NCI-H1694 treated with DMSO at 0.1 percent for 48 hours (cell line): ENCODE measurements around the gene MACROH2A1.

Experiments
- DNase-seq: peaks from one replicate; lab custom pipeline; 2025; lab: John Stamatoyannopoulos, UW

MACROH2A1 gene

DNA sequence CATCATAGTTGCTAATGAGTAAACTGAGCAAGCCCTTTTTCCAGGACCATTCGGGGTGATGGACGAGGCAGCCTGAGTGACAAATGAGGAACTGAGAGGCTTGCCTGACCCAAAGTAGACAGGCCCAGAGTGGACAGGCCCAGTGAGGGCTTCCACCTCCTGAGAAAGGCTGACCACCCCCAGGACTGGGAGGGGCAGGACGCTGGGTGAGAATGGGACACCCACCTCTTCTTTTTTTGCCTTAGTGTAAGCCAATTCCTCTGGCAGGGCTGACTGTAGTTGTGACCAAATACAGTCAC is 68.3 kb downstream of the MACROH2A1 start:
- DNase-seq: no peak

DNA sequence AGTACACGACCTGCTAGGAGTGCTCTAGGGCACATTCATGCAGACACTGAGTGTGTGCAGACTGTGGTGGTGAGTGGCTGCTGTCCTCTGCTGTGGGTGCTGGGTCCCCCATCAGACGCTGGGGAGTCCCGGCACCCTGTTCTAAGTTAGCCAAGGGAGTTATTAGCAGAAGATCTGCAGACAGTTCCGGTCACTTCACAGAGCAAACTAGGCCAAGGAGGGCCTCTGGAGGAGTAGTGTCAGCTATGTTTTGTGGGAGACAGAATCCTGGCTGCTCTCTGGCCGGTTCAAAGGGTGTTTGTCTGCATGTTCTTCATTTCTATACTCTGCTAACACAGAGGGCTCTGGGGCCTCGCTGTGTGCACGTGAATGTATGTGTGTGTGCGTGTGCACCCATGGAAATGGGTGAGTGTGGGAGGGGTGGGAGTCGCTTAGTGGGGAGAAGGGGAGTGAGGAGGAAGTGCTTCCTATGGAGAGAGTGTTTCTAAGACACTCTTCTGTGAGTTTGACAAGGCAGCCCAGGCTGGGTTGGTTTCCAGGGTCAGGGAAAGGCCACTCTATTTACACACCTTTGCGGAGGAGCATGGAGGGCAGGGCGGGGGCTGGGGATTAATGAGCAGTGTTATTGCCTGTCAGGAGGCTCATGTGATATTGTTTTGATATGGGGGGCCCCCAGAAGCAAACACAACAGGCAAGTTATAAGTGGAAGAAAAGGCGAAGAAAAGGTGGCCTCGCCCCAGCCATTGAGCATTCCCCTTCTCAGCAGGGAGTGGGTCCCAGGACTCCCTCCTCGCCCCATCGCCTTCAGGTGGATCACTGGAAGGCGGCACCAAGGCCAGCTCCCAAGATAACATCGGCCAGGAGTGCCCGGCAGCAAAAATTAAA is 68.9 kb downstream of the MACROH2A1 start:
- no peak for DNase-seq

DNA sequence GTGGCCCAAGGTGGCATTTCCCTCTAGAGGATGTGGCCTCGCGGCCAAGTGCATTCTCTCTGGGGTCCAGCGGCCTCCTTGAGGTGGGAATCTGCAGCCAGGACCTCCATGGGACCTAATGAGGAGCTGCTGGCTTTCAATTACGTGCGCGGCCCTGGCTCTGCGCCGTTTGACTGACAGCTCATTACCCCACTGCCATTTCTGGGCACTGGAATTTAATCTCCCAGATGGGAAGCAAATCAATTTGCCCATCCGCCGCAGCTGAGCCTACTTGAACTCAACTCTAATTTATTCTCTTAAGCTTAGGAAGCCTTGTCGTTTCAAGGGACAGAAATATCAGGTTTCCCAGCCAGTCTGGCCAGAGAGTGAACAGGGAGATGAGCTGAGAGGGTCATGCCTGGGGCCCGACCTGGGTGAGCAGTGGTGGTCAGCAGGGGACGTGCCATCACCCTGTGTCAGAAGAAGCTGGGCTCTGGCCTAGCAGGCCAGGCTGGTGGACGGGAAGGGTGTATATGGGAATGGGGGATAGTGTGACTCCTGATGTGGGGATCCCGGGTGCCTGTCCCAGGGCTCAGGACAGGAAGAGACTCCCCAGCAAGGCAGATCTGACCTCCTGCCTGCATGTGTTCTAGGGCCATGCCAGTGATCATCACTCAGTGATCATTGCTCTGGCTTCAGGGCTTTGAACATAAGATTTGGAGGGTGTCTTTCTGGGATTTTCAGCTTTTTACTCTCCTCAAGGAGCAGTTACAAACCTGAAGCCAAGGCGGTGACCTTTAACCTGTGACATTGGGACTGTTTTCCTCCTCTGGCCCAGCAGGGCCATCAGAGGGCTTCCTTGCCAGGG is 69.7 kb downstream of the MACROH2A1 start:
- no peak for DNase-seq

DNA sequence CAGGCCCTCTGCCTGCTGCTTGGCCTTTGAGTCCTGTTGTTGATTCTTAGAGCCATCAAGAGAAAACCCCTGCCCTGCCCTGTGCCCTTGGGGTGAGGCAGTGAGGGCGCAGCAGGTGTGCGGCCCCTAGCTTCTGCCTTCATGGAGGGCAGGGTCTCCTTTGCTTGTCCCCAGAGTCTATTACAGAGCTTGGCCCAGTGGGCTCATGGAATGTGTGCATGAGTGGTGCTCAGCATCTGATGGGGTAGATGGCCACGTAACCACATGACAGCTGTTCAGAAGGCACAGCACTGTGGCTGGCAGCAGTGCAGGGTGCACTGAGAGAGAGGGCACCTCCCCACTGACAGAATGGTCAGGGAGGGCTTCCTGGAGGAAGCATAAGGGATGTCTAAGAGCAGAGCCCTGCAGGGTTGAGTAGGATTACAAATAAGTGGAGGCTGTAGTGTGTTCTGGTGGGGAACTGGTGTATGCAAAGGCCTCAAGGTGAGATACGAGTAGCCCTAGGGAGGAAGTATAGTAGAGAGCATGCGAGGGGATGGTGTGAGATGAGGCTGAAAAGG is 70.8 kb downstream of the MACROH2A1 start:
- DNase-seq: no peak

DNA sequence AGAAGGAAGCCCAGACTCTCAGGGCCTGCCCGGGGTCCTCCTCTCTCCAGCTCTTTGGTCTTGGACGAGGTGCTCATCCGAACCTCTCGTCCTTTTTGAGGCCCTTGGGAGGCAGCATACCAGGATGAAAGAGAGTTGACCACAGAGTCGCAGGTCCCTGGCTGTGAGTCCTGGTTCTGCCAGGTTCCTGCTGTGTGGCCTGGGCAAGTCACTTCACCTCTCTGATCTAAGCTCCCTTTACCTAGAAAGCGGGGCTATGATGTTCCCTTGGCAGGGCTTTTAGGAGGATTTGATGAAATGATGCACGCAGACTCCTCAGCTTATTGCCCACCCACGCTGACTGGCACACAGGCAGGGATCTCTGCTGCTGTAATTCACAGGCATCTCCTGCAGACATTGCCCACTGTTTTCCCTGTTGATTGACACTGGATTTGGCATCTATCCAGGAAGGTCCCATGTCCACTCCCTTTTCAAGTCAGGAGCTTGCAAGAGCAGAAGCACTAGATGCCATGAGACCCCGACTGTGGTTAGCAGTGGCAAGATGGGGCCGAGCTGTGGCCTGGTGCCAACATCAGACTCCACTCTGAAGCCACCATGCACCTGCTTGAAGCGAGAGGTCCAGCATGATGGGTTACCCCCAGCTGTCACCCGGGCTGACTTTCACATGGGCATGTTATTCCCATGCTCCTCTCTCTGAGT is 71.5 kb downstream of the MACROH2A1 start:
- no peak for DNase-seq

DNA sequence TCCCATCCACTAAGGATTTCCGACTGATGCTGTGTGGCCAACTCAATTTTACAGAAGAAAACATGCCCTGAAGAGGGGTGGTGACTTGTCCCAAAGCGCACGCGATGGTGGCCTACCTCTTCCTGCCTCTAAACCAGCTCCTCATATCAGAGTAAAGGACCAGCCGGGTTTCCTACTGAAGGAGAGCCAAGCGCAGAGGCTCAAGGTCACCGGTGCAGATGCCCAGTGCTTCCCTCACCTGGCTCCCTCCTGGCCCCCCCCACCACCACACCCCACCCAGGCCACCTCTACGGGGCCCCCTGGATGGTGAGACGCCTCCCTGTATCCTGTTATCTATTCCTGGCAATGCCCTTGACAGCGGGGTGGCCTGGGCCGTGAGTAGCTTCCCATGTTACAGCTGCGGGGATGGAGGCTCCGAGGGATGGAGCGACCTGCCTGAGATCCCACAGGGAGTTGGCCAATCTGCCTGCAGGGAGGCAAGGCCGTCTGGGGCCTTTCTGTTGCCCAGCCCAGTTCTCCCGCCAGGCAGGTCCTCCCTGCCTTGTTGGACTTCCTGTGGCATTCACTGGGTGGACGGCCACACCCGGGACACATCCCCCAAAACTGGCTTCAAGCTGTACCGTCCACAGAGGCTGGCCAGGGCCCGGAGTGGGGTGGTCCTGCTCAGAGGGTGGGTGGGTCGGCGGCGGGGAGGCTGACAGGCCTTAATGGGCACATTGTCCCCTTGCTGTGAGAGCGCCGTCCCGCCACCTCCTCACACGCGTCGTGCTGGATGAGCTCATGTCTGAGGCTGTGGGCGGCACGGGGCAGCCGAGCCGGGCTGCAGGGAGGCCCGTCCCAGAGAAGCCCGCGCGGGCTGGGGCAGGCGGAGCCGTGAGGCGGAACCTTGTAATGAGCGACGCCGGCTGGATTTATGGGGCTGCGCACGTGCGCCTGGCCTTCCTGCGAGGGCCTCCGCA is 72.5 kb downstream of the MACROH2A1 start:
- no peak for DNase-seq

DNA sequence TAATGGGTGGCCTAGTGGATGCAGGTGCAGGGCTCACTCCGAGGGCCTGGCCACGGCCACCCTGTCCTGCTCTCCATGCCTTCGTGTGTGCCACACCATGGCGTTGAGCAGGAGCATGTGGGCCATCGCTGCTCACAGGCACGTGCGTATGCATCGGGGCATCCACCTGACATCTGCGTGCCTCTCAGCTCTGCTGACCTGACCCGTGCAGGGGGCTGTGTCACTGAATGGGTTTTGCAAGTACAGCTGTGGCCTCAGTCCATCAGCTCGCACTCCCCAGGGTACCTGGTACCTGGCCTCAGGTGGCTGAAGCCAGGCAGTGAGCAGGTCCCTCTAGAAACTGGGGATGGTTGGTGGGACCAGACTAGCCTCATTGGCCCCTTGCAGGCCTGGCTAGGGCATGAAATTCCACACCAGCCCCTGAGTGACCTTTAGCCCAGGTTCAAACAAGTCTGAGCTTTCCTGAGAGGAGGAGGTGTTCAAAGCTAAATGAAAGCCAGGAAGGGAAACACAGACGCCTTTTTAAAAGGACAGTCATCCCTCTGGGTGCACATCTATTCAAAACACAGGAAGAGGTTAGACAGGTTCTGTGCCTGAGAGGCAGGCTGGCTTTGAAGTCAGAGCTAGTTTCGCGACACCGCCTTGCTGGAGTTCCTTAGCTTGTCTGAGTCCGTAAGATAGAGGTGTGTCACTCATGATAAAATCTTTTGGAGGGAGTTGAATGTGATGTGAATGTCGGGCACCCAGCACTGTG is 74.0 kb downstream of the MACROH2A1 start:
- DNase-seq: no peak

DNA sequence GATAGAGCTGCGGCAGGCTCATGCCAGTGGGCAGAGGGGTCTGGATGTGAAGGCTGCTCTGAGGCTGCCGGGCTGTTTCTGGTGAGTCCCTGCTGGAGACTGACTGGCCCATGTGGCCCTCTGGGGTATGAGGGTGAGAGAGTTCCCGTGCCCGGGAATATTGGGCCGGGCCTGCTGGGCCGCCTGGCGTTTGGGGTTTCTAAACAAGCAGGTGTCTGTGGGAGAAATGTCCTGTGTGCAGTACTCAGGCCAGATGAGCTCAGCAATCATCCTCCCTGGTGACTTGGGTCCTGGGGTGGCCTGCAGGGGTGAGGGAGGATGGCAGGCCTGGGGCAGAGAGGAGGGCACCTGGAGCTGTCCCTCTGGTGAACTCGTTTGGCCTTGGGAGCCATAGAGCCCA is 74.9 kb downstream of the MACROH2A1 start:
- DNase-seq: no peak

DNA sequence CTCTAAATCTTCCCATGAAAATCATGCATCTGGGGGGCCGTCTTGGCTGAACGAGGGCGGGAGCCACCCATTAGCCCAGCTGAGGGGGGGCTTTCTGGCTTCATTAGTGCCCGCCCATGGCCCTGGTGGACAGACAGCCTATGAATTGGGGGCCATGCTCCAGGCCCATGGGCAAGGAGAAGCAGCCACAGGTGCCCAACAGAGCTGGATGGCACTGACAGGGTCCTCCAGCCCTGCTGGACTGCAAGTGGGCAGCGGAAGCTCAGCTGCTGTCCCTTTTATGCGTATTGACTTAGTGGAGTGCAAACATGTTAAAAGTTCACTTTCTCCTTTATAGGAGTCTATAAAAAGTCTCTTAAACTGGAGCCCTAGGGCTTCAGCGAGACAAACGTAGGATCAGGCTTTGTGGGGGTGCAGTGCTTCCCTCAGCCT is 75.3 kb downstream of the MACROH2A1 start:
- no peak for DNase-seq

DNA sequence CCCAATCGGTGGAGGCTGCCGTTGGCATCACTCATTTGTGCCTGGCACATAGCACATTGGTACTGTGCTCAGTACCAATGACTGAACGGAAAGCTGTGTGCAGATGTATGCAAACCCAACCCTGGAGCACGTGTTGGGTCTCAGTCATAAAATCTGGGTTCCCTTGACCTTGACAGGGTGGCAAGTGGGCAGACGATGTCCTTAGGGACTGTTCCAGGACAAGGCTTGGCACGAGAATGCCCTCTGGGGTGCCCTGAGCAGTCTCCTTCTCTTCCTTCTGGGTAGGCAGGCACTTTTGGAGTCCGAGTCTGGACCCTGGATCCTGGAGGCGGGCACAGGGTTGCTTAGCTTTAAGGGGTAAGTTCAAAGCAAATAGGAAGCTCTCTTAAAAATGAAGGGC is 75.8 kb downstream of the MACROH2A1 start:
- no peak for DNase-seq

DNA sequence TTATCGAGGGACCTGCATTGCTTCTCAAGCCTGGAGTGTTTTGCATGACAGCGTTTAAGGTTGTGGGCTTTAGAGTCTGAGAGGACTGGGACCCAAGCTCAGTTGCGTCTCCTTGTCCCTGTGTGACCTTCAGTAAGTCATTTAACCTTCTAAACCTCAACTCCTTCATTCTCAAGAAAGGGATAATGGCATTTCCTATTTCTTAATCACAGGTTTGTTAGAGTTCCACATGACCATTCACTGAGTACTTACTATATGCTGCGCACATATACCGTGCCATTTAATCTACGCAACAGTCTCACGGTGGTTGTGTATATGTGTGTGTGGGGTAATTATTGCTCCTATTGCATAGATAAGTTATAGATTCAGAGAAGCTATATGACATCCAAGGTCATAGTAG is 76.3 kb downstream of the MACROH2A1 start:
- no peak for DNase-seq

DNA sequence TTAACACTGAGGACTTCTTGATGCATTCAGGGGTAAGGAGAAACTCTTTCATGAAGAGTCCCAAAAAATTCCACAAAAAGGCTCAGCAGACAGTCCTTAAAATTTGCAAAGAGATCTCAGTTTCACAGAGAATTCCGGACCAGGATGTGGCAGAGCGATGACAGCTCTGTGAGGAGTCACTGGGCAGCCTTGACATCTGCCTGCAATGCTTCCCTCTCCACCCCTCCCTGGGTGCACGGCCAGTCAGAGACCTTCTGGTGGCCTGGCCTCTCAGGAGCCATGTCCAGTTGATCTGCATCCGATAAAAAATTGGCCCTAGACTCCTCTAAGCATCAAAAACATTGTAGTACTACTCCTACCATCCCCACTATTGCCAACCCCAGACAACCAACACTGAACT is 76.8 kb downstream of the MACROH2A1 start:
- no peak for DNase-seq

DNA sequence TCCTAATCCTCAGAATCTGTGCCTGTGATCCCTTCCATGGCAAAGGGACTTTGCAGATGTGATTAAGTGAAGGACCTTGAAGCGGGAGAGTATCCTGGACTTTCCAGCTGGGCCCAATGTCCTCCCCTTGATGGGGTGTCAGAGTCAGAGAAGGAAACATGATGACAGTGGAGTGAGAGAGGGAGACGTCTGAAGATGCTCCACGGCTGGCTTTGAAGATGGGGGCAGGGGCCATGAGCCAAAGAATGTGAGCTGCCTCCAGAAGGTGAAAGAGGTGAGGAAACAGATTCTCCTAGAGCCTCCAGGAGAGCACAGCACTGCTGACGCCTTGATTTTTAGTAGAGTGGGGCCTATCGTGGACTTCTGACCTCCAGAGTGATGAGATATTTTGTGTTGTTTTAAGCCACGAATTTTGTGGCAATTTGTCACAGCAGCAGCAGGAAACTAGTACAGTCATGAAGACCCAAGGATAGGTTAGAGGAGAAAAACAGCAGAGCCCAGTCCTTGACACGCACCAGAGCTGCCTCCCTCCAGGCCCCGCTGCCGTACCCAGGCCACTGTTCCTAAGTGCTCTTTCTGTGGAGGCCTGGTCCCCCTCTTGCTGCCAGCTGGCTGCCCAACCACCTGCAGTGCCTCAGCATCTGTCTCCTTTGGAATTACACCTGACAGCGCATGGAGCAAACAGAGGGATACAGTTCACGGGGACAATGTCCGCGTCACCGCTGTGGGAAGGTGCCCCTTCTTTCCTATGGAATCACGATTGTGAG is 78.1 kb downstream of the MACROH2A1 start:
- no peak for DNase-seq

DNA sequence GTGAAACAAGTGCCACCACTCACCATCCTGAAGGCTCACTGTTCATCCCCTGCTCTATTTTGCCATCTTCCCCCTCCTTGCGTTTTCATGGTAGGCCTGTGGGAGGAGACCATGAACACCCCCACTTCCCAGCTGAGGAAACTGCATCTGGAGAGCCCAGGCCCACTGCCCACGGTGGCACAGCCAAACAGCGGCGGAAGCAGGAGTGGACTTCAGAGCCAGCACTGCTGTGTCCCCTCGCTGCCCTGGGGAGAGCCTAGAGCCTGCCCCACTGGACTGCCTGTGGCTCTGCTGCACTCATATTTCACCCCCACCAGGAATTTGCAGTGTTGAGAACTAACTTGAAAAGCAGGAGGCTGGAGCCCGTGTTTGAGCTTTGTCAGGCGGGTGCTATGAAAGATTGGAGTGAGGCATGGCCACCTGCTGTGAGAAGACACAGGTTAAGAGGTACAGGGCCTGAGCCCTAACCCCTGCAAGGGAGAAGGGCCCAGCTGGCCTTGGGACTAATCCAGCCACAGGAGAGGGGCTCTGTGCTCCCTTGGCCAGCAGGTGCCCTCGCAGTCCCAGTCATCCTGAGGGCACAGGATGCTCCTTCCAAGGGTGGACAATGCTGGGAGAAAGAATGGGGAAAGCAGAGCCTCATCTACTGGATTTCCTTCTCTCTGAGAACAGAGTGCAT is 79.0 kb downstream of the MACROH2A1 start:
- no peak for DNase-seq

DNA sequence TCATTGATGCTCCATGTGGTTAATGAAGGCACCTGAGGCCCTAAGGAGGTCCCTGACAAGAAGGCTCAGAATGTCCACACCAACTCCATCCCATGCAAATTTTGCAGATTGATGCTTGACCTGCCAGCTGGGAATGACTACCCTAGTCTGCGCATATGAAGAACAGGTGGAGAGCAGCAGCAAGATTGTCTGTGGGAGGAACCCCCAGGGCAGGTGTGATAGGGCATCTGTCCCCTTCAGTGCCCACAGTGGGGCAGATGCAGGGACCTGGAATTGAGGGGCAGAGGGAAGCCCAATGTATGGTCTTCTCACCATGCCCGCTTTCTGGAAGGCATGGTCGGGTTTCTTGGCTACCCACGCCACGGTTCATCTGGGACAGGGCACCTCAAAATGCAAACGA is 79.6 kb downstream of the MACROH2A1 start:
- no peak for DNase-seq

DNA sequence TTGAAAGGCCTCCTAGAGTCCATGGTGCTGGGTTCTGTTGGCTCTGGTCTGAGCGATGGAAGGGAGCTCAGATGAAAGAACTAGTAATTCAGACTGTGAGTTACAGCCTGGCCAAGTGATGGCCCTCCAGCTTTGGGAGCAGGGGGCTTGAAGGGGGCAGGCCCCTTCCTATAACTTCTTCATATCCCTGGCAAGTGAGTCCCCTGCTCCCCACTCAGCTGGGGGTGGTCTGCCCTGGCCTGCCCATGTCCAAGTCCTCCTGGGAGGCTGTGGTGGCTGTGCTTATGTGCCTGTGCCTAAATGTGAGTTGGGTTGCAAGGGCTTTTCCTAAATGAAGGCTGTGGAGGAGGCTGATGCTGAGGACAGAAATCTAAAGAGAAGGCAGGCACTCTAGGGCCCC is 80.1 kb downstream of the MACROH2A1 start:
- no peak for DNase-seq

DNA sequence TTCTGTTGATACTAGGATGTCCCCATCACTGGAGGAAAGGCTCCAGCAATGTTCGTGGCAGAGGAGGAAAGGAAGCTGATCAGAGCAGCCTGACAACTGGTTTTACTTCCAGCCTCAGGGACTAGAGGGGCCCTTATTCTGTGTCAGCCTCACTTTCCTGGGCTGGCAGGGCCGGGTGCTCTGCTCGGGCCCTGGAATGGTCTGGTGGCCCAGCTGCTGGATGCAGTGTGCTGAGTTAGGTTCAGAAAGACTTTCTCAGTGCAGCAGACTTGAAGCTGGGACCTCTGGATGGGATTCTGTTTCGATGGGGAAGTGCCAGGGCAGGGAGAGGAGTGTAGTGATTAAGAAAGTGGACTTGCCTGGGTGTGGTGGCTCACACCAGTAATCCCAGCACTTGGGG is 81.0 kb downstream of the MACROH2A1 start:
- DNase-seq: no peak

DNA sequence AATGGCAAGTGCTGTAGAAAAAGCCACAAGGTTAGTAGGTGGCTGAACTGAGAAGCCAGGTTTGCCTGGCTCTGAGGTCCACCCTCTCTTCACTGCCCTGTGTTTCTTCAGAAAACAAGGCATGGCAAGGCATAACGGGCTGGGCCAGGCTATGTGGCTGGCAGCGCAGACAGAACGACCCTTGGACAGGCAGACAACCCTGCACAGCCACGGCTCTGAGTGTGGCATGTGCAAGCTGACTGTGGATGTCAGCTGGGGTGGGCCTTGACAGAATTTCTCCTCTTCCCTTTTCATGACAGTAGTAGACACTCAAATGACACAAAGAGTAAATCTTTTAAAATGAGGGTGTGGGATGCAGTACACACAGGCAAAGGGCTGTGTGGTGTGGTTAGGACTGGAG is 81.7 kb downstream of the MACROH2A1 start:
- no peak for DNase-seq

DNA sequence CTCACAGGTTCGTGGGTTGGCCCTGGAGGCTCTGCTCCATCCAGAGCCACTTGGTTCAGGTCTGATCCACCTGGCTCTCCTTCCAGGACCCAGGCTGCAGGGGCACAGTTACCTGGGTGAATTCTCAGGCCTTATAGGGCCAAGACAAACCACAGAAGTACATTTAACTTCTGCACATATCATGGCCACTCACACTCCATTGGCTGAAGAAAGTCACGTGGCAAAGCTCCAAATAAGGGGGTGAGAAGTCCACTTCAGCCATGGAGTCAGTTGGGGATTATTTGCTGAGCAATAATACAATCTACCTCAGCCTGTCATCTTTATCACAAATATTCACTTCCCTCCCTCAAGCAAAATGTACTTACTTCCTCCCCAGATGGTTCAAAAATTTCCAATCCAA is 83.6 kb downstream of the MACROH2A1 start:
- DNase-seq: no peak
